ENCODE measurements around the gene MAN2A2.

- TF ChIP-seq, protein P1, sequence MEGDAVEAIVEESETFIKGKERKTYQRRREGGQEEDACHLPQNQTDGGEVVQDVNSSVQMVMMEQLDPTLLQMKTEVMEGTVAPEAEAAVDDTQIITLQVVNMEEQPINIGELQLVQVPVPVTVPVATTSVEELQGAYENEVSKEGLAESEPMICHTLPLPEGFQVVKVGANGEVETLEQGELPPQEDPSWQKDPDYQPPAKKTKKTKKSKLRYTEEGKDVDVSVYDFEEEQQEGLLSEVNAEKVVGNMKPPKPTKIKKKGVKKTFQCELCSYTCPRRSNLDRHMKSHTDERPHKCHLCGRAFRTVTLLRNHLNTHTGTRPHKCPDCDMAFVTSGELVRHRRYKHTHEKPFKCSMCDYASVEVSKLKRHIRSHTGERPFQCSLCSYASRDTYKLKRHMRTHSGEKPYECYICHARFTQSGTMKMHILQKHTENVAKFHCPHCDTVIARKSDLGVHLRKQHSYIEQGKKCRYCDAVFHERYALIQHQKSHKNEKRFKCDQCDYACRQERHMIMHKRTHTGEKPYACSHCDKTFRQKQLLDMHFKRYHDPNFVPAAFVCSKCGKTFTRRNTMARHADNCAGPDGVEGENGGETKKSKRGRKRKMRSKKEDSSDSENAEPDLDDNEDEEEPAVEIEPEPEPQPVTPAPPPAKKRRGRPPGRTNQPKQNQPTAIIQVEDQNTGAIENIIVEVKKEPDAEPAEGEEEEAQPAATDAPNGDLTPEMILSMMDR (IDR thresholded peaks at IDR 0.05): peak; percentile 68 to 90 (median 86)
- no peak for TF ChIP-seq POLR2A (IDR thresholded peaks at IDR 0.05)
Measured at GRCh38 chr15:90934256-90934948, 31.3 kb downstream of the MAN2A2 start.

All from Peyer's patch (tissue), 4 donors.